BE2C (cell line): ENCODE data around the gene SLC12A6.
A peak's percentile ranks its signal among the peaks of the same experiment; 100 is the strongest.

Source experiments
- DNase-seq: peaks from one replicate; pipeline ENCODE4 v3.0.0-alpha.2; 2020
- H3K27me3 ChIP-seq: fragments of 250-450 bp; sonication (Bioruptor Pico); 2 replicates; pipeline ENCODE4 v1.5.1; 2020; ENCODE audit warnings: mild to moderate bottlenecking
- H3K36me3 ChIP-seq: fragments of 250-450 bp; sonication (Bioruptor Pico); 2 replicates; pipeline ENCODE4 v1.5.1; 2020; ENCODE audit warnings: mild to moderate bottlenecking
- H3K4me1 ChIP-seq: fragments of 250-450 bp; sonication (Bioruptor Pico); 2 replicates; pipeline ENCODE4 v1.5.1; 2020
- H3K4me3 ChIP-seq: 2 replicates; pipeline ENCODE4 v1.5.1; 2011; ENCODE audit warnings: low read depth, low read length
- H3K9me3 ChIP-seq: fragments of 250-450 bp; sonication (Bioruptor Pico); 2 replicates; pipeline ENCODE4 v1.5.1; 2020
- TF ChIP-seq, protein P1 (sequence below): IDR thresholded peaks from 2 replicates; pipeline ENCODE4 v1.5.1; 2012; ENCODE audit warnings: mild to moderate bottlenecking, low read depth, low read length

The SLC12A6 gene

GRCh38 chr15:34370643-34371042, 33.1 kb upstream of the SLC12A6 start:
- H3K27me3 ChIP-seq = no peaks in the 10 kb centered on the region
- TF ChIP-seq, protein P1, sequence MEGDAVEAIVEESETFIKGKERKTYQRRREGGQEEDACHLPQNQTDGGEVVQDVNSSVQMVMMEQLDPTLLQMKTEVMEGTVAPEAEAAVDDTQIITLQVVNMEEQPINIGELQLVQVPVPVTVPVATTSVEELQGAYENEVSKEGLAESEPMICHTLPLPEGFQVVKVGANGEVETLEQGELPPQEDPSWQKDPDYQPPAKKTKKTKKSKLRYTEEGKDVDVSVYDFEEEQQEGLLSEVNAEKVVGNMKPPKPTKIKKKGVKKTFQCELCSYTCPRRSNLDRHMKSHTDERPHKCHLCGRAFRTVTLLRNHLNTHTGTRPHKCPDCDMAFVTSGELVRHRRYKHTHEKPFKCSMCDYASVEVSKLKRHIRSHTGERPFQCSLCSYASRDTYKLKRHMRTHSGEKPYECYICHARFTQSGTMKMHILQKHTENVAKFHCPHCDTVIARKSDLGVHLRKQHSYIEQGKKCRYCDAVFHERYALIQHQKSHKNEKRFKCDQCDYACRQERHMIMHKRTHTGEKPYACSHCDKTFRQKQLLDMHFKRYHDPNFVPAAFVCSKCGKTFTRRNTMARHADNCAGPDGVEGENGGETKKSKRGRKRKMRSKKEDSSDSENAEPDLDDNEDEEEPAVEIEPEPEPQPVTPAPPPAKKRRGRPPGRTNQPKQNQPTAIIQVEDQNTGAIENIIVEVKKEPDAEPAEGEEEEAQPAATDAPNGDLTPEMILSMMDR = no peak
- no peaks in the 10 kb centered on the region for H3K4me1 ChIP-seq
- H3K4me3 ChIP-seq = no peak overlapping the region
- H3K36me3 ChIP-seq = no peaks in the 10 kb centered on the region
- DNase-seq = no peak
- no peaks in the 10 kb centered on the region for H3K9me3 ChIP-seq

- H3K36me3 ChIP-seq = no peaks in the 10 kb centered on the region
- no peaks in the 10 kb centered on the region for H3K9me3 ChIP-seq
- H3K4me1 ChIP-seq = no peaks in the 10 kb centered on the region
- no peak overlapping the region for H3K4me3 ChIP-seq
- TF ChIP-seq, protein P1 = no peak
- DNase-seq = no peak
- H3K27me3 ChIP-seq = no peaks in the 10 kb centered on the region
Measured at GRCh38 chr15:34370129-34370528, 32.5 kb upstream of the SLC12A6 start.

DNA sequence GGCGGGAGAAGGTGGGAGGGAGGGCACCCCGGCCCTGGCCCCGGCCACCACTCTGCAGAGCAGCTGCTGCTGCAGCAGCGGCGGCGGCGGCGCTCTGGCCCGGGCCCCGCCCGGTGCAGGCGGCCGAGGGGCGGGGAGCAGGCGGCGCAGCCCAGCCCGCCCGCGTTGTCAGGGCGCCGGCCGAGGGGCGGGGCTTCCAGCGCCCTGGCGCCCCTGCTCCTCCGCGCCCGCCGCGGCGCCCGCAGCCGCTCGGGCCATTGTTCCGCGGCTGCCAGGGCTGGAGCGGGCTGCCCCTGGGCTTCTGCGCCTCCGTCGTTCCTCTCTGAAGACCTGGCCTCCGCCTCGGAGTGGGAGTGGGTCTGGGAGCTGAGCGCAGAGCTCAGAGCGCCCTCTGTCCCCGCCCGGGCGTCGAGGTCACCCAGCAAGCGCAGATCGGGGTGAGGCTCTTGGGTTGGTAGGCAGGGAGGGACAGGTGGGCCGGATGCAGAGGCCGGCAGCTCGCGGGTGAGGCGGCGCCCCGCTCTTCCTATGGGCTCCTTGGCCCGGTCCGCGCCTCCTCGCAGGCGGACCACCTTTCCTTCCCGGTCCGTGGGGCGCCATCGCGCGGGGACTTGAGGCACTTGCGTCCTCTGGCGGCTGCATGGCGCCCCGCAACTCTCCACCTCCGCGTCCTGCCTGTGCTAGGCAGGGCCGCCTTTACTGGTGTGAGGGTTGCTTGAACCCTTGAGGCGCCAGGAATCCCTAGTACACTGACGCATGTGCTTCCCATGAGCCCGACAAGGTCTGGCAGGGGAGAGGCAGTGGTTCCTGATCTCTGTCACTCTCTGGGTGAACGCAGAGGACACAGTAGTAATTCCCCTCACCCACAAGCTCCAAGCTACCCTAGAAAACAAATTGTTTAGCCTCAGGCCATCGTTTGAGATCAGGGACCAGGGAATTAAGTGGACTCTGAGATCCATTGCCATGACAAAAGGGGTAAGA, 29.8 kb upstream of the SLC12A6 start, which contains the start of gene LPCAT4:
LPCAT4 (minus strand) TSS at position 96 of the 981 bp plus-strand sequence. CDS start 96 bp downstream, outside the sequence.
- TF ChIP-seq, protein P1 = peak; percentile 87
- peak; percentile 92 for DNase-seq
- Histone ChIP-seq H3K36me3 (no peaks in the 10 kb centered on the region), H3K27me3 (no peaks in the 10 kb centered on the region), H3K9me3 (no peaks in the 10 kb centered on the region), H3K4me3 (peak within 1 kb of the TSS; percentile 88), H3K4me1 (no peaks in the 10 kb centered on the region)

DNA sequence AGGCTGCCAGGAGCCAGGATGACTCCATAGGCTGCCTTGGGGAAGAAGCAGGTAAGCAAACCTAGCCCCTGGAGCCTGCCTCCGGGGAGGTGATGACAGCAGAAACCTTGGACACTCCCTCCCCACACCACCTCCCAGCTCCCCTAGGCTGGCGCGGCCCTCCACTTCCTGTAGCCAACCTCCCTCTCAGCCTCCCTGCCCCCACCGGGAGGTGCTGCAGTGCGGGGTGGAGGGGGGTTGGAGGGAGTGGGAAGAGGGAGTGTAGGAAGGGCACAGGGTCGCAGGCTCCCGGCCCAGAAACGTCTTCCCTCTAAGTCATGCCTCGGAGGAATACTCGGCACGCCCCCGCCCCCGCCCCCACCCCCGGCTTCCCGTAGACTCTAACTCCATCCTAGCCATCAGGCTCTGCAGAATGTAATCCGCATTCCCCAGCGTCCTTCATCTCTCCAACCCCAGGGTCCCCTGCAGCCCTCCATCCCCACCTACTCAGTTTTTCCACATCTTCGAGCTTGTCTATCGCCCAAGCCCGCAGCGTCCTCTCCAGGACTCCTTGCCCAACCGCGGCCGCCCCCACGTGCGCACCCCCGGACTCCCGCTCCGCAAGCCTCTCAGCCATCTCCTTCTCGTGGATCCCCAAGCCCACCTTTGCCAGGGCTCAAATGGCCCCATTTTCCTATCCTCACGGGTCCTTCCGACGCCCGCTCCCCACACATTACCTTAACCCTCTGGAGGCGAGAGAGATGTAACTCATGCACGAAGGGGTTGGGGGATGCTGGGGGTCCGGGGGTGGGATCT, 28.9 kb upstream of the SLC12A6 start:
- TF ChIP-seq, protein P1 = no peak
- no peaks in the 10 kb centered on the region for H3K36me3 ChIP-seq
- H3K4me3 ChIP-seq = peak overlapping the region; percentile 88
- H3K27me3 ChIP-seq = no peaks in the 10 kb centered on the region
- H3K9me3 ChIP-seq = no peaks in the 10 kb centered on the region
- DNase-seq = peak; percentile 75
- no peaks in the 10 kb centered on the region for H3K4me1 ChIP-seq

- H3K36me3 ChIP-seq = no peaks in the 10 kb centered on the region
- H3K4me3 ChIP-seq = peak overlapping the region; percentile 88
- H3K4me1 ChIP-seq = no peaks in the 10 kb centered on the region
- H3K9me3 ChIP-seq = no peaks in the 10 kb centered on the region
- TF ChIP-seq, protein P1 = no peak
- no peaks in the 10 kb centered on the region for H3K27me3 ChIP-seq
- DNase-seq = no peak
Measured at GRCh38 chr15:34365836-34366235, 28.3 kb upstream of the SLC12A6 start.
